DMS114 treated with DMSO at 0.1 percent for 48 hours (cell line): Measurements from ENCODE around the gene ESPNL.

ENCODE experiments used
- DNase-seq: peaks from one replicate; lab custom pipeline; 2025; ENCODE audit not compliant: unreplicated experiment; lab: John Stamatoyannopoulos, UW

ESPNL gene

GRCh38 chr2:238140040-238140439 lies 39.9 kb downstream of the ESPNL start:
- no peak for DNase-seq

DNA sequence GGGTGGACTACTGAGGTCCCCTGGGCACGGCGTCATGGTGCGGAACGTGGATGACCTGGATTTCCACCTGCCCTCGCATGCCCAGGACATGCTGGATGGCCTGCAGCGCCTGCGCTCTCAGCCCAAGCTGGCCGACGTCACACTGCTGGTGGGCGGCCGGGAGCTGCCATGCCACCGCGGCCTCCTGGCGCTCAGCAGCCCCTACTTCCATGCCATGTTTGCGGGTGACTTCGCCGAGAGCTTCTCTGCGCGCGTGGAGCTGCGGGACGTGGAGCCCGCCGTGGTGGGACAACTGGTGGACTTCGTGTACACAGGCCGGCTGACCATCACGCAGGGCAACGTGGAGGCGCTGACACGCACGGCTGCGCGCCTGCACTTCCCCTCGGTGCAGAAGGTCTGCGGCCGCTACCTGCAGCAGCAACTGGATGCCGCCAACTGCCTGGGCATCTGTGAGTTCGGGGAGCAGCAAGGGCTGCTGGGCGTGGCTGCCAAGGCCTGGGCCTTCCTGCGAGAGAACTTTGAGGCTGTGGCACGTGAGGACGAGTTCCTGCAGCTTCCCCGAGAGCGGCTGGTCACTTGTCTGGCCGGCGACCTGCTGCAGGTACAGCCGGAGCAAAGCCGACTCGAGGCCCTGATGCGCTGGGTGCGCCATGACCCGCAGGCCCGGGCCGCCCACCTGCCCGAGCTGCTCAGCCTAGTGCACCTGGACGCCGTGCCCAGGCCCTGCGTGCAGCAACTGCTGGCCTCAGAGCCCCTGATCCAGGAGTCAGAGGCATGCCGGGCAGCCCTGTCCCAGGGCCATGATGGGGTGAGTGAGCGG lies 40.8 kb downstream of the ESPNL start:
- DNase-seq = no peak

- no peak for DNase-seq
These were observed 41.6 kb downstream of the ESPNL start for GRCh38 chr2:238141541-238142318.

DNA sequence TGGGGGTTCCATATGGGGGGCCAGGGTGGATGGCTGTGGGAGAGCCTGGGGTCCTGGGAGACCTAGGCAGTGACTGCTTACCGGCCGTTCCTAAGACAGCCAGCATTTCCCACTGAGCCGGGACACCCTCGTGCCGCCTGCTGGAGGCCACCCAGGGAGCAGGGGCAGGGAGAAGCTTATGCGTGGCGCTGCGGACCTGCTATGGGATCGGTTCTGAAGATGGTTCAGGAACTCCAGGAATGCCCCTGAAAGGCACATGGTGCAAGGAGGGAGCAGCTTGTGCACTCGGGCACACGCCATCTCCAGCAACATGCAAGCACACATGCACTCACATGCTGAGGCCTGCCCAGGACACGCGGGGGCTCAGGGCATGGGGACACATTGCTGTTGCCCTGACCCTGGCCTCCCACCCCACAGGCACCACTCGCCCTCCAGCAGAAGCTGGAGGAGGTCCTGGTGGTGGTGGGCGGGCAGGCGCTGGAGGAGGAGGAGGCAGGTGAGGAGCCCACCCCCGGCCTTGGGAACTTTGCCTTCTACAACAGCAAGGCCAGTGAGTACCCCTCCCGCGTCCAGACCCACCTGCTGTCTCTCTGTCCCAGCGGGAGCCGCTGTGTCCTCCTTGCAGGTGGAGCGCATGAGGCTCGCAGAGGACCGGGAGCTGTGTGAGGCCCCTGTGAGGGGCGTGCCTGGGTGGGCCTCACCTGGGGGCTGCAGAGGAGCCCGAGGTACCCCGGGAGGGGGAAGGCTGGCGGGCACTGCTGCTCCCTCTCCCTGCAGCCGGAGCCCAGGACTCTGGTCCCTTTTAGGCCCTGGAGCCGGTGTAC lies 42.5 kb downstream of the ESPNL start:
- no peak for DNase-seq

GRCh38 chr2:238143239-238143951 lies 43.3 kb downstream of the ESPNL start:
- DNase-seq = no peak

DNA sequence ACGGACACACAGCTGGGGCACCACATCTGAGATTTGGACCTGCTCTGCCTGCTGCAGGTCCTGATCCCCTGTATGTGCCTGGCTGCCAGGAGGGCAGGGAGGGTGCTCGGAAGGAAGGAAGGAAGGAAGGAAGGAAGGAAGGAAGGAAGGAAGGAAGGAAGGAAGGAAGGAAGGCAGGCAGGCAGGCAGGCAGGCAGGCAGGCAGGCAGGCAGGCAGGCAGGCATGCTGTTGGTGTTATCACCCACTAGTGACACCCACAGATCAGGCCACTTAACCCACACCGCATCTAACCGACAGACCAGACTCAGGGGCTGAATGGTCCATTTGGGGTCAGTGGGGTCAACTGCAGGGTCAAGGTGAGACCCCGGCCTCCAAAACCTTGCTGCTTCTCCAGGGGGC lies 44.1 kb downstream of the ESPNL start:
- DNase-seq = no peak

- DNase-seq = no peak
These were observed 44.9 kb downstream of the ESPNL start for GRCh38 chr2:238145046-238145445.

GRCh38 chr2:238145851-238146250 lies 45.7 kb downstream of the ESPNL start:
- no peak for DNase-seq

- DNase-seq = no peak
These were observed 46.9 kb downstream of the ESPNL start for GRCh38 chr2:238146884-238147544.

- no peak for DNase-seq
These were observed 48.8 kb downstream of the ESPNL start for GRCh38 chr2:238148981-238149380.

DNA sequence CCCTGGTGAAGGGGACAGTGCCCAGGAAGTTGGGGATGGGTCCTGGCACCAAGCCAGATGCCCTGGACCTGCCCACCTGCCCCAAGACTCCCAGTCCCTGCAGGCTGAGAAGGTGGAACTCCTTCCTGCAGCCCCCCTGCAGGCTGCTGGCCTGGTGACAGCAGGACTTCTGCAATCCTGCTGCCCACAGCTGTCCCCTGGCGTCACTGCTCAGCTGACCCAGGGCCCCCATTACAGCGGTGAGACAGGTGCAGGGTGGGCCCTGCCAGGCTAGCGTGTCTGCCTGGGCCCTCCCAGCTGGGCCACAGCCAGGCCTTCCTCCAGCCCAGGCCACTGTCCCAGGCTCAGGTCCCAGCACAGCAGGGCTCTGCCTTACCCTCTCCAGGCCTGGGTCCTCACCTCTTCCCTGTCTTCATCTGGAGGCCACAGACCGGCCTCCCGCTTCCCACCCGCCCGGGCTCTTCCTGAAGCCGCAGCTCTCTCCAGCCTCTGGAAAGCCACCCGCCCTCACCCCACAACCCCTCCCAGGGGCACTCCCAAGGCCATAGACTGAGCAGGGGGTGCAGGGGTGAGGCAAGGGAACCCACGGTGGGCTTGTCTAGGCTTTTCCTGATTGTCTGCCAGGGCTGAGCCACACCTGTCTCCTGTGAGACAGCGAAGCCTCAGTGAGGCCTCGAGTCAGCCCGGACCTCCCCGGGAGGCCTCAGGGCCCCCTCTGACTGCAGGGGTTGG lies 49.9 kb downstream of the ESPNL start:
- DNase-seq = no peak

DNA sequence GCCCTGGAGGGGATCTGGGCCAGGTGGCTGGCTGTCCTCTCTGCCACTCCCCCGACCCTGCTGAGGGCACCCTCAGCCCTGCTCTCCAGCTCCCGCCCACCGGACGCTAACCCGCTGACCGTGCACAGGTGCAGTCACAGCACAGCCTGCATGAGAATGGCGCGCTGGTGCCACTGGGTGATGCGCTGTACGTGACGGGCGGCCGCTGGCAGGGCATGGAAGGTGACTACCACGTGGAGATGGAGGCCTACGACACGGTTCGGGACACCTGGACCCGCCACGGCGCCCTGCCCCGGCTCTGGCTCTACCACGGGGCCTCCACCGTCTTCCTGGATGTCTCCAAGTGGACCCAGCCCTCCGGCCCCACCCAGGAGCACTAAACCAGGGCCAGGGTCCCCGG lies 50.5 kb downstream of the ESPNL start:
- no peak for DNase-seq

DNA sequence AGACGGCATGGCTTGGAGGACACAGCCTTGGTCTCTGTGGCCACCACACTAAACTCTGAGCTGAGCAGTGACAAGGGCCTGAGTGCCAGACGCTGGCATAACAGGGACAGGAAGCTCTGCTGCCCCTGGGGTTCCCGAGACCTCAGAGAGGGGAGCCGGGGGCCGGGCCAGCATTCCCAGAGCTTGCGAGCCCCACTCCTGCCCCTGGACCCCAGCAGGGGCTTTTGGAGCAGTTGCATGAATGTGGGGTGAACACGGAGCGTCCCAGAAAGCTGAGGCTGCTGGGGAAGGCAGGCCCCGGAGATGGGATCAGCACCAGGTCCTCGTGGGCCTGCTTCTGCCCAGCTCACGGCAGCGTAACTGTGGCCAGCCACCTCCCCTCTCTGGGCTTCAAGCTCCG lies 51.1 kb downstream of the ESPNL start:
- DNase-seq = no peak

GRCh38 chr2:238151628-238152235 lies 51.6 kb downstream of the ESPNL start:
- DNase-seq = no peak

DNA sequence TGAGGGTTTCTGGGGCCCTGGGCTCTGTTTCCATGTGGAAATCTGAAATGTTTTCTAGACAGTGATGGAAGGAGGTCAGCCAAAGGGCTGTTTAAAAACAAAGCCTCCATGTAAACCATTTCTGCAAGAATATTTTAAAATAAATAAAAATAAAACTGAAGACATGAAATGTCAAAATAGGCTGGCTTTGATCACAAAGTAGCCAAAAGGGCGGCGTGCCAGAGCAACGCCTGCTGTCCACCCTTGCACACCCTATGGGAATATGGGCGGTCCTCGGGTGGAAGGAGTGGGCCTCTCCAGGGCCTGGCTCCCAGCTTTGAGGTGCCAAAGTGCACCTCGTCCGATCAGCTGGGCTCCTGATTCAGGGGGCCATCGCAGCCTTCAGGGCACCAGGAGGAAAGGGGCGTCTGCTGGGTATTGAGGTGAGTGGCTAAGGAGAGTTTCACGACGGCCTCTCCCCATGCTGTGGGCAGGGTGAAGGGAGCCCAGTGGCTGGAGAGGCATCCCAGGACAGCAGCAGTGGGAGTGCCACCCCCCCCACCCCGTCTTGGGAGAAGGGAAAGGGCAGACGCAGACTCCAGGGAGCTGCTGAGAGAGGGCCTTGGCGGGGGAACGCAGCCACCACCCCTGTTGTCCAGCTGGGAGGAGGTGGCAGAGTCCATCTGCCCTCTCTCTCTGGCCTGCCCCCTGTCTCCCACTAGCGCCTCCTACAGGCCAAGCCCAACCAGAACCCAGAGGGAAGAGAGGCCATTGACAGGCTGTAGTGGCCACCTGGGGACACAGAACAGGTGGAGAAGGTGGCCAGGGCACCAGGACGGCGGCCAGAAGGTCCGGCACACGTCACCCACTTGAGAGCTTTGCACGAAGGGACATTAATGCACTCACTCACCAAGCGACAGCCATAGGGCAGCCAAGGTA lies 52.9 kb downstream of the ESPNL start:
- no peak for DNase-seq

DNA sequence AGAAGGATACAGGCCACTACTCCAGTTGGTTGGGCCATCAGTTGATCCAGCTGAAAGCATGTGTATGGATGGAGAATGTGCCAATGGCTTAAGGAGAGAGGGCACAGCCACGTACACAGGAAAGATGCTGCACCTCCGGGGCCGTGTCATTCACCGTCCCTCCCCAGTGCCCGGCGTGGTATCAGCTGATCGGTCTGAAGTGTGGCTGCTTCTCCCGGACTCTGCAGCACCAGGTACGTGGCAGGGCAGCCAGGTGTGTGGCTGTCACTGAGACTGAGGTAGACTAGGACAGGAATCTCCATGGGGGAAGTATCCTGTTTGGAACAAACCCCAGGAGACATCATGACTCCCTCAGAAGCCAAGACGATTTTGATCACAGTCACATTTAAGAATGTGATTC lies 54.4 kb downstream of the ESPNL start:
- DNase-seq = no peak

- no peak for DNase-seq
These were observed 55.1 kb downstream of the ESPNL start for GRCh38 chr2:238155051-238155760.
